WTC11 (cell line): Measurements from ENCODE around the gene TNIP3. TPM values are rescaled to one million over a fixed set of nuclear protein-coding genes. Genes with fewer than 3 reads are reported as not detected.
A peak's percentile ranks its signal among the peaks of the same experiment; 100 is the strongest.

Source experiments
- ATAC-seq: fragments of 200-7000 bp; cut with Tn5 transposase; 2 replicates; pipeline ENCODE4 v1.10.0; 2021; ENCODE audit warnings: mild to moderate bottlenecking, moderate library complexity
- CTCF ChIA-PET: fragments of 300-600 bp; sonication (Branson Sonifier 250); formaldehyde crosslinking; loops from one replicate; lab custom pipeline; 2021; ENCODE audit warnings: antibody characterized with exemption; lab: Charles Lee
- POLR2A ChIA-PET: fragments of 350-600 bp; sonication (Branson Sonifier 250); formaldehyde crosslinking; loops from one replicate; lab custom pipeline; 2021; ENCODE audit warnings: antibody characterized with exemption; lab: Charles Lee
- DNase-seq: peaks from one replicate; pipeline ENCODE4 v3.0.0; 2021; ENCODE audit warnings: low spot score
- H3K27ac Mint-ChIP-seq: 2 replicates; pipeline ENCODE4 v1.8.0; 2021; ENCODE audit warnings: mixed read lengths
- H3K27me3 Mint-ChIP-seq: 2 replicates; pipeline ENCODE4 v1.8.0; 2021; ENCODE audit warnings: low read depth, mild to moderate bottlenecking, moderate library complexity, mixed read lengths
- H3K36me3 Mint-ChIP-seq: 2 replicates; pipeline ENCODE4 v1.8.0; 2021; ENCODE audit warnings: mixed read lengths
- H3K4me1 Mint-ChIP-seq: 2 replicates; pipeline ENCODE4 v1.8.0; 2022; ENCODE audit warnings: mixed read lengths
- H3K4me3 Mint-ChIP-seq: 2 replicates; pipeline ENCODE4 v1.8.0; 2021; ENCODE audit warnings: mild to moderate bottlenecking, moderate library complexity, mixed read lengths
- H3K9me3 Mint-ChIP-seq: 2 replicates; pipeline ENCODE4 v1.8.0; 2021; ENCODE audit warnings: mixed read lengths
- ARID4B ChIP-seq: sonication (generic); formaldehyde crosslinking; IDR thresholded peaks from 2 replicates; pipeline ENCODE4 v1.8.0; 2023; ENCODE audit warnings: missing genetic modification reagents, mild to moderate bottlenecking, borderline replicate concordance
- CREM ChIP-seq: sonication (generic); formaldehyde crosslinking; IDR thresholded peaks from 2 replicates; pipeline ENCODE4 v1.8.1; 2022; ENCODE audit warnings: mild to moderate bottlenecking, missing genetic modification reagents, moderate library complexity
- EMX1 ChIP-seq: fragments of 250-450 bp; sonication (Bioruptor Pico); IDR thresholded peaks from 2 replicates; pipeline ENCODE4 v1.8.0; 2021; ENCODE audit warnings: mild to moderate bottlenecking
- ESRRA ChIP-seq: sonication (generic); formaldehyde crosslinking; IDR thresholded peaks from 2 replicates; pipeline ENCODE4 v1.8.1; 2022; ENCODE audit warnings: mild to moderate bottlenecking, missing genetic modification reagents, borderline replicate concordance
- GTF2I ChIP-seq: fragments of 250-450 bp; sonication (Bioruptor Pico); conservative IDR thresholded peaks from 2 replicates; pipeline ENCODE4 v1.4.0; 2021; ENCODE audit warnings: mild to moderate bottlenecking
- HMGA2 ChIP-seq: fragments of 250-450 bp; sonication (Bioruptor Pico); IDR thresholded peaks from 2 replicates; pipeline ENCODE4 v1.4.0; 2021; ENCODE audit warnings: mild to moderate bottlenecking, moderate library complexity
- MAX ChIP-seq: sonication (generic); formaldehyde crosslinking; IDR thresholded peaks from 2 replicates; pipeline ENCODE4 v1.8.0; 2022; ENCODE audit warnings: mild to moderate bottlenecking, missing genetic modification reagents
- MLX ChIP-seq: sonication (generic); formaldehyde crosslinking; IDR thresholded peaks from 2 replicates; pipeline ENCODE4 v1.8.1; 2023; ENCODE audit warnings: mild to moderate bottlenecking, missing genetic modification reagents, moderate library complexity
- MXD4 ChIP-seq: fragments of 250-450 bp; sonication (Bioruptor Pico); IDR thresholded peaks from 2 replicates; pipeline ENCODE4 v1.8.0; 2021; ENCODE audit warnings: mild to moderate bottlenecking, moderate library complexity, borderline replicate concordance
- MYBL2 ChIP-seq: sonication (generic); formaldehyde crosslinking; IDR thresholded peaks from 2 replicates; pipeline ENCODE4 v1.8.1; 2023; ENCODE audit warnings: mild to moderate bottlenecking, moderate library complexity, missing genetic modification reagents
- RELA ChIP-seq: sonication (generic); formaldehyde crosslinking; IDR thresholded peaks from 2 replicates; pipeline ENCODE4 v1.8.1; 2022; ENCODE audit warnings: missing genetic modification reagents, mild to moderate bottlenecking, borderline replicate concordance
- TCF7 ChIP-seq: sonication (generic); formaldehyde crosslinking; IDR thresholded peaks from 2 replicates; pipeline ENCODE4 v1.8.0; 2022; ENCODE audit warnings: mild to moderate bottlenecking, low read depth, missing genetic modification reagents, moderate library complexity
- TEAD4 ChIP-seq: sonication (generic); formaldehyde crosslinking; IDR thresholded peaks from 2 replicates; pipeline ENCODE4 v1.8.0; 2022; ENCODE audit warnings: mild to moderate bottlenecking, missing genetic modification reagents
- USF1 ChIP-seq: sonication (generic); formaldehyde crosslinking; IDR thresholded peaks from 2 replicates; pipeline ENCODE4 v1.8.0; 2022; ENCODE audit warnings: mild to moderate bottlenecking, missing genetic modification reagents
- ZMAT4 ChIP-seq: fragments of 250-450 bp; sonication (Bioruptor Pico); IDR thresholded peaks from 2 replicates; pipeline ENCODE4 v1.9.0; 2021; ENCODE audit warnings: mild to moderate bottlenecking
- ZNF138 ChIP-seq: sonication (generic); formaldehyde crosslinking; conservative IDR thresholded peaks from 2 replicates; pipeline ENCODE4 v1.8.1; 2022; ENCODE audit warnings: mild to moderate bottlenecking, moderate library complexity, missing genetic modification reagents
- ZNF232 ChIP-seq: sonication (generic); formaldehyde crosslinking; IDR thresholded peaks from 2 replicates; pipeline ENCODE4 v1.8.0; 2022; ENCODE audit warnings: mild to moderate bottlenecking, missing genetic modification reagents
- ZNF396 ChIP-seq: fragments of 250-450 bp; sonication (Bioruptor Pico); IDR thresholded peaks from 2 replicates; pipeline ENCODE4 v1.8.0; 2021; ENCODE audit warnings: mild to moderate bottlenecking, moderate library complexity, borderline replicate concordance
- ZNF423 ChIP-seq: fragments of 250-450 bp; sonication (Bioruptor Pico); IDR thresholded peaks from 2 replicates; pipeline ENCODE4 v2.1.2; 2022; ENCODE audit warnings: mild to moderate bottlenecking, moderate library complexity
- total RNA-seq: library from RNA; stranded (reverse); gene quantifications from 3 replicates; pipeline ENCODE4 v1.2.3, GENCODE V29; 2021

TNIP3 gene
- total RNA-seq, 1 experiment from 2014 or later = not detected

GRCh38 chr4:121156822-121157769, 7.0 kb downstream of the TNIP3 start:
- no peak overlapping the region for H3K27ac Mint-ChIP-seq
- H3K9me3 Mint-ChIP-seq = no peaks in the 10 kb centered on the region
- H3K4me1 Mint-ChIP-seq = peaks cover 14% of the 10 kb centered on the region
- CTCF ChIA-PET = interaction anchor here (0.9 to 2.4 kb wide), 2 partner anchors 35 to 96 kb away, joined by 3 to 9 read pairs; no protein-coding TSS in a partner anchor
- H3K27me3 Mint-ChIP-seq = peaks cover 15% of the 10 kb centered on the region
- DNase-seq = peak; percentile 66
- peak overlapping the region; percentile 90 for H3K4me3 Mint-ChIP-seq
- TF ChIP-seq GTF2I (CRISPR knock-in tag) = no peak
- no peak for TF ChIP-seq ARID4B
- TF ChIP-seq MAX (CRISPR knock-in tag) = 0 out of 2 replicates have a peak, but pooled peaks have one; percentile 33
- TF ChIP-seq EMX1 (CRISPR knock-in tag) = no peak
- TF ChIP-seq, all 79 proteins: peak for 1
- ATAC-seq = peak; percentile 95
- POLR2A ChIA-PET = no interaction called here
- H3K36me3 Mint-ChIP-seq = no peaks in the 10 kb centered on the region

GRCh38 chr4:121155893-121156292, 8.2 kb downstream of the TNIP3 start:
- DNase-seq (no peak), ATAC-seq (no peak)
- ChIA-PET POLR2A (no interaction called here), CTCF (interaction anchor here (2.4 kb wide), 1 partner anchor 37 kb away, joined by 9 read pairs; no protein-coding TSS in a partner anchor)
- peaks cover 15% of the 10 kb centered on the region for H3K27me3 Mint-ChIP-seq
- H3K36me3 Mint-ChIP-seq = no peaks in the 10 kb centered on the region
- no peaks in the 10 kb centered on the region for H3K9me3 Mint-ChIP-seq
- peaks cover 14% of the 10 kb centered on the region for H3K4me1 Mint-ChIP-seq
- TF ChIP-seq RELA (no peak), ZNF396 (CRISPR knock-in tag) (no peak), MAX (CRISPR knock-in tag) (no peak), TCF7 (CRISPR knock-in tag) (no peak), TEAD4 (no peak), ZMAT4 (CRISPR knock-in tag) (no peak), ESRRA (no peak), MXD4 (CRISPR knock-in tag) (no peak), HMGA2 (CRISPR knock-in tag) (no peak), ZNF138 (CRISPR knock-in tag) (no peak), MLX (CRISPR knock-in tag) (no peak), USF1 (CRISPR knock-in tag) (no peak), MYBL2 (CRISPR knock-in tag) (no peak), ZNF423 (CRISPR knock-in tag) (no peak), CREM (no peak), ZNF232 (CRISPR knock-in tag) (no peak)
- H3K27ac Mint-ChIP-seq = no peak overlapping the region
- peak overlapping the region; percentile 90 for H3K4me3 Mint-ChIP-seq
